A549 (cell line): ENCODE data around the gene PLCH2. TPM values are rescaled to one million over a fixed set of nuclear protein-coding genes. Genes with fewer than 3 reads are reported as not detected.

ENCODE experiments used
- ATAC-seq, 2 experiments: fragments of 200-7000 bp in 1 of 2; fragments of >200 bp in 1 of 2; cut with Nextera tagmentation in 1 of 2; cut with Tn5 transposase in 1 of 2; 3 replicates each; pipeline versions ENCODE4 v1.8.0 to v1.9.1; 2018 to 2020; ENCODE audit warnings: mild to moderate bottlenecking in 1 of 2, moderate library complexity in 1 of 2
- CTCF ChIA-PET: fragments of 300-600 bp; sonication (Branson Sonifier 250); formaldehyde crosslinking; extraction: SDS; loops from one replicate; lab custom pipeline; 2021; ENCODE audit warnings: antibody characterized with exemption, inconsistent platforms; lab: Yijun Ruan, JAX
- POLR2A ChIA-PET: fragments of 350-600 bp; formaldehyde crosslinking; extraction: SDS; loops from one replicate; lab custom pipeline; 2021; ENCODE audit warnings: antibody characterized with exemption, inconsistent platforms; lab: Yijun Ruan, JAX
- DNase-seq, 2 experiments: peaks; one replicate each; pipeline versions ENCODE4 v3.0.0 to v3.0.0-alpha.2; 2011 to 2016; ENCODE audit warnings: low read depth in 1 of 2, low spot score in 1 of 2
- FAIRE-seq: peaks from 2 replicates; lab custom pipeline; 2011; peaks lifted over from hg19 to GRCh38; lab: Jason Lieb, UNC
- H3K27ac ChIP-seq, 2 experiments: fragments of >200 bp; sonication (Bioruptor Twin); formaldehyde crosslinking; 3 replicates each; pipeline ENCODE4 v1.5.1; 2016 to 2017
- H3K4me1 ChIP-seq: fragments of >200 bp; sonication (Bioruptor Twin); formaldehyde crosslinking; 3 replicates; pipeline ENCODE4 v1.6.1; 2016
- H3K4me2 ChIP-seq: fragments of >200 bp; sonication (Bioruptor Twin); formaldehyde crosslinking; 3 replicates; pipeline ENCODE4 v1.6.1; 2016
- H3K4me3 ChIP-seq: fragments of >200 bp; sonication (Bioruptor Twin); formaldehyde crosslinking; 3 replicates; pipeline ENCODE4 v1.5.1; 2016
- H3K9me3 ChIP-seq: fragments of >200 bp; sonication (Bioruptor Twin); formaldehyde crosslinking; 3 replicates; pipeline ENCODE4 v1.6.1; 2016
- BHLHE40 ChIP-seq: IDR thresholded peaks from 2 replicates; pipeline ENCODE4 v1.6.1; 2012; ENCODE audit warnings: low read depth, low read length, inconsistent platforms
- CBX2 ChIP-seq: fragments of 200-600 bp; sonication (generic); IDR thresholded peaks from 2 replicates; pipeline ENCODE4 v1.6.1; 2016; ENCODE audit warnings: low read depth, mild to moderate bottlenecking, borderline replicate concordance
- CBX8 ChIP-seq: fragments of 200-600 bp; sonication (generic); IDR thresholded peaks from 2 replicates; pipeline ENCODE4 v1.6.1; 2016
- CHD4 ChIP-seq: fragments of 200-600 bp; sonication (generic); IDR thresholded peaks from 2 replicates; pipeline ENCODE4 v1.6.1; 2016; ENCODE audit warnings: antibody characterized with exemption, mild to moderate bottlenecking, borderline replicate concordance
- CTCF ChIP-seq: fragments of >200 bp; sonication (Bioruptor Twin); formaldehyde crosslinking; IDR thresholded peaks from 3 replicates; pipeline ENCODE4 v1.5.1; 2016
- EHMT2 ChIP-seq: fragments of 200-600 bp; sonication (generic); IDR thresholded peaks from 2 replicates; pipeline ENCODE4 v1.6.1; 2016; ENCODE audit warnings: antibody characterized with exemption, low read depth, mild to moderate bottlenecking, moderate library complexity
- EP300 ChIP-seq, 2 experiments: fragments of >200 bp; sonication (Bioruptor Twin); formaldehyde crosslinking; IDR thresholded peaks; 2 replicates in 1 of 2; 3 replicates in 1 of 2; pipeline ENCODE4 v1.6.1; 2016 to 2017
- GATA3 ChIP-seq: IDR thresholded peaks from 2 replicates; pipeline ENCODE4 v1.6.1; 2012; ENCODE audit warnings: borderline replicate concordance
- HOXB13 ChIP-seq: fragments of 250-450 bp; sonication (Bioruptor Pico); IDR thresholded peaks from 2 replicates; pipeline ENCODE4 v1.5.0; 2020; ENCODE audit warnings: low read depth, mild to moderate bottlenecking, moderate library complexity
- JUN ChIP-seq, 2 experiments: fragments of >200 bp; sonication (Bioruptor Twin); formaldehyde crosslinking; IDR thresholded peaks; 2 replicates in 1 of 2; 3 replicates in 1 of 2; pipeline ENCODE4 v1.6.1; 2016 to 2017
- KDM5A ChIP-seq: fragments of 200-600 bp; sonication (generic); IDR thresholded peaks from 2 replicates; pipeline ENCODE4 v1.6.1; 2016; ENCODE audit warnings: antibody characterized with exemption, mild to moderate bottlenecking
- MAZ ChIP-seq: fragments of 150-350 bp; IDR thresholded peaks from 2 replicates; pipeline ENCODE4 v1.6.1; 2014; ENCODE audit warnings: antibody characterized with exemption, low read depth, low read length, borderline replicate concordance
- MYC ChIP-seq: IDR thresholded peaks from 2 replicates; pipeline ENCODE4 v1.6.1; 2012; ENCODE audit warnings: mild to moderate bottlenecking, inconsistent platforms, low read length, improper control_type of control experiment, borderline replicate concordance
- NFE2L2 ChIP-seq: fragments of 150-350 bp; conservative IDR thresholded peaks from 2 replicates; pipeline ENCODE4 v1.6.1; 2014; ENCODE audit warnings: low read length
- RAD21 ChIP-seq, 2 experiments: fragments of >200 bp in 1 of 2; sonication (Bioruptor Twin) in 1 of 2; formaldehyde crosslinking in 1 of 2; IDR thresholded peaks in 1 of 2; conservative IDR thresholded peaks in 1 of 2; 2 replicates in 1 of 2; 3 replicates in 1 of 2; pipeline ENCODE4 v1.6.1; 2012 to 2018; ENCODE audit warnings: inconsistent platforms in 1 of 2
- RARB ChIP-seq: fragments of 250-450 bp; sonication (Bioruptor Pico); IDR thresholded peaks from 2 replicates; pipeline ENCODE4 v1.8.0; 2021; ENCODE audit warnings: mild to moderate bottlenecking, moderate library complexity
- REST ChIP-seq: fragments of 200-600 bp; sonication (generic); IDR thresholded peaks from 2 replicates; pipeline ENCODE4 v1.6.1; 2016; ENCODE audit warnings: antibody characterized with exemption, mild to moderate bottlenecking, moderate library complexity
- SMC3 ChIP-seq: fragments of >200 bp; sonication (Bioruptor Twin); formaldehyde crosslinking; IDR thresholded peaks from 3 replicates; pipeline ENCODE4 v1.6.1; 2018; ENCODE audit warnings: inconsistent platforms
- TFCP2L1 ChIP-seq: fragments of 250-450 bp; sonication (Bioruptor Pico); IDR thresholded peaks from 2 replicates; pipeline ENCODE4 v1.5.0; 2021; ENCODE audit warnings: mild to moderate bottlenecking
- ZFP36 ChIP-seq: fragments of 450-650 bp; IDR thresholded peaks from 2 replicates; pipeline ENCODE4 v1.6.1; 2014; ENCODE audit warnings: borderline replicate concordance; ENCODE audit not compliant: partially characterized antibody
- WGBS: methylation state at CpG from one replicate; pipeline ENCODE4 v1.1.6; 2017; ENCODE audit errors: missing lambda C conversion rate; 5-methylcytosine and 5-hydroxymethylcytosine counted together
- polyA plus RNA-seq, 4 experiments: library from polyadenylated mRNA; depleted of rRNA in 3 of 4; stranded (reverse); fragments of >200 nt; fragmentation: RNase III in 1 of 4; extraction: RNeasy Plus Mini Kit Qiagen cat#74134 plus additional on column Dnase treatment in 1 of 4; gene quantifications; 2 replicates in 3 of 4; 3 replicates in 1 of 4; pipeline ENCODE4 v1.2.3, GENCODE V29; 2011 to 2017
- TF ChIP-seq, protein P1 (sequence below): IDR thresholded peaks from 2 replicates; pipeline ENCODE4 v1.6.1; 2012
- TF ChIP-seq, protein P2 (sequence below): fragments of >200 bp; sonication (Bioruptor Twin); formaldehyde crosslinking; IDR thresholded peaks from 3 replicates; pipeline ENCODE4 v1.6.1; 2016

Gene PLCH2
- polyA plus RNA-seq, 2 of the 4 experiments (the other 2 are of a cell fraction) = 0.10 to 0.18 TPM

DNA sequence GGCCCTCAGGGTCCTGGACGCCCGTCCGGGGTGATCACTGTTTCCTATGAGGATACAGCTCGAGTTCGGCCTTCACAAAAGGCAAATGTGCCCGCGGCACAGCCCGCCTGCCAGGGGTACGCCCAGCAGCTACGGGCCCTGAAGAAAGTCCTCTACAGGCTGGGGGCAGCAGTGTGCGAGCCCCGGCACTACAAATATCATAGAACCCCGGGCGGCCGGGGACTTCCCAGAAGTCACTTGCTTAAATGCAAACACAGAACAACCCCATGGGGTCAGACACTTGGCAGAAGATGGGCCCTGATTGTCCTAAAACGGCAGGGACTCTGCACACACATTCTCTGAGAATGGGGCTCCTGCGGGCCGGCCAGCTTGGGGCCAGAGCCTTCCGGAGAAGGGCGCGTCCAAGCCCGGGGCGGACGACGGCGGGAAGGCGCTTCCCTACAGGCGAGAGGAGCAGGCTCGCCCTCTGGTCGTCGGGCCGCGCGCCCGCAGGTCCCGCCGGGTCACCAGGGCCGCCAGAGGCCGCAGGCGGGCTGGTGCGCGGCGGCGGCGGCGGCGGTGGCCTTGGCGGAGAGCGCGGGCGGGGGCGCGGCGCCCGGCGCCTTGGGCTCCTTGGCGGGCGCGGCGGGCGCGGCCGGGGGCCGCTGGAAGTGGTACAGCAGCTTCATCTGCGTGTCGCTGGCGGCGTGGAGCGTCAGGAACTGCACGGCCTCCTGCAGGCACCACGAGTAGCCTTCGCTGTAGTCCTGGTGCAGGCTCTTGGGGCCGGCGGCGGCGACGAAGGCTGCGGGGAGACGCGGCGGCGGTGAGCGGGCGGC lies 53.1 kb downstream of the PLCH2 start (continued):
- TF ChIP-seq CBX2 = no peak
- no peak for TF ChIP-seq JUN (IDR thresholded peaks at IDR 0.05)

- ATAC-seq = no peak
- H3K4me1 ChIP-seq = peaks cover 32% of the 10 kb centered on the region
- DNase-seq = no peak
- no peaks in the 10 kb centered on the region for H3K9me3 ChIP-seq
- ChIA-PET POLR2A (no interaction called here), CTCF (interaction anchor here (6.1 kb wide), 1 partner anchor 17 kb away, joined by 36 read pairs; no protein-coding TSS in a partner anchor)
- no peak for FAIRE-seq
- TF ChIP-seq MAZ (no peak), CTCF (no peak), RAD21 (conservative IDR thresholded peaks at IDR 0.05 in 1 of 2, IDR thresholded peaks at IDR 0.05 in 1 of 2) (no peak), RARB (CRISPR knock-in tag) (no peak), GATA3 (no peak), ZFP36 (no peak), SMC3 (no peak), BHLHE40 (no peak), EHMT2 (no peak), HOXB13 (CRISPR knock-in tag) (no peak), KDM5A (no peak), TFCP2L1 (CRISPR knock-in tag) (no peak), MYC (no peak), REST (no peak), CBX8 (no peak), EP300 (IDR thresholded peaks at IDR 0.05) (no peak), NFE2L2 (no peak), CHD4 (no peak)
- TF ChIP-seq, protein P1, sequence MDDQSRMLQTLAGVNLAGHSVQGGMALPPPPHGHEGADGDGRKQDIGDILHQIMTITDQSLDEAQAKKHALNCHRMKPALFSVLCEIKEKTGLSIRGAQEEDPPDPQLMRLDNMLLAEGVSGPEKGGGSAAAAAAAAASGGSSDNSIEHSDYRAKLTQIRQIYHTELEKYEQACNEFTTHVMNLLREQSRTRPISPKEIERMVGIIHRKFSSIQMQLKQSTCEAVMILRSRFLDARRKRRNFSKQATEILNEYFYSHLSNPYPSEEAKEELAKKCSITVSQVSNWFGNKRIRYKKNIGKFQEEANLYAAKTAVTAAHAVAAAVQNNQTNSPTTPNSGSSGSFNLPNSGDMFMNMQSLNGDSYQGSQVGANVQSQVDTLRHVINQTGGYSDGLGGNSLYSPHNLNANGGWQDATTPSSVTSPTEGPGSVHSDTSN = no peak
- TF ChIP-seq, protein P2, sequence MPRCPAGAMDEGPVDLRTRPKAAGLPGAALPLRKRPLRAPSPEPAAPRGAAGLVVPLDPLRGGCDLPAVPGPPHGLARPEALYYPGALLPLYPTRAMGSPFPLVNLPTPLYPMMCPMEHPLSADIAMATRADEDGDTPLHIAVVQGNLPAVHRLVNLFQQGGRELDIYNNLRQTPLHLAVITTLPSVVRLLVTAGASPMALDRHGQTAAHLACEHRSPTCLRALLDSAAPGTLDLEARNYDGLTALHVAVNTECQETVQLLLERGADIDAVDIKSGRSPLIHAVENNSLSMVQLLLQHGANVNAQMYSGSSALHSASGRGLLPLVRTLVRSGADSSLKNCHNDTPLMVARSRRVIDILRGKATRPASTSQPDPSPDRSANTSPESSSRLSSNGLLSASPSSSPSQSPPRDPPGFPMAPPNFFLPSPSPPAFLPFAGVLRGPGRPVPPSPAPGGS = no peak
- H3K4me2 ChIP-seq = no peak within 1 kb of the TSS
- WGBS = 97% methylated on average over 60 of the region's 91 CpGs
- no peak within 1 kb of the TSS for H3K4me3 ChIP-seq
- peak within 1 kb of the TSS in 1 of 2 experiments; percentile 64; a peak in 3 of 6 replicates for H3K27ac ChIP-seq
Measured at GRCh38 chr1:2529784-2530512, 53.9 kb downstream of the PLCH2 start, which contains the start of gene HES5. TSS of gene HES5 (minus strand) at chr1:2530263. CDS start at chr1:2530164, 99 bp downstream.
